ENCODE measurements around the gene ITGA11.
A peak's percentile ranks its signal among the peaks of the same experiment; 100 is the strongest.

ITGA11 gene

DNA sequence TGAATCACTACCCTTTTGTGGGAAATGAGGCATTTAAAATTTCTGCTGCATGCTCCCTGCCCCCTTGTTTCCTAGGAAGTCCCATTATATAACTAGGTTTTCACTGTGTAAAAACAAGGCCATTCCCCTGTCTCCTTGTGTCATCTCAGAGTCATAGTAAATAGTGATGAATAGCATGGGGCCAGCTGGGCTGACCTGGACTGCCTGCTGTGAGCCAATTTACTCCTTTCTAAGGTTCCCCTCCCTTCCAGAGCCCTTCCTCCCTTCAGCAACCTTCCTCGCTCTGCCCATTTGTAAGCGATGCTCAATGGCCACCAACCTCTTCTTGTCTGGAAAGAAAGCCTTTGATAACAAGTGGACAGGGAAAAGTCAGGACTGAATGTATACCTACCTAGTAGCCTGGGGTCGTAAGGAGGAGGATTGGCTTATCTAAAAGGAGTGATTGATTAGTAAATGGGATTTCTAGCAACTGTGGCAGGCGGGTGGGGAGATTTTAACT, 11.7 kb downstream of the ITGA11 start:
- peaks cover 3 to 25% of the 10 kb centered on the region in 2 donors for H3K4me1 ChIP-seq (ENCODE audit: control insufficient read depth in 2 of 2, insufficient read depth in 2 of 2, low read length in 2 of 2)
- no peak overlapping the region for H3K9ac ChIP-seq (ENCODE audit: low read depth in 1 of 2, low read length in 2 of 2)
- no peak overlapping the region for H3K4me3 ChIP-seq (ENCODE audit: low read length in 2 of 2)
- no peak overlapping the region for H3K27ac ChIP-seq (ENCODE audit: low read depth in 2 of 2, low read length in 2 of 2)
- H3K9me3 ChIP-seq (ENCODE audit: control insufficient read depth in 2 of 2, low read length in 2 of 2): no peaks in the 10 kb centered on the region
- no peaks in the 10 kb centered on the region for H3K36me3 ChIP-seq (ENCODE audit: control insufficient read depth in 2 of 2, insufficient read depth in 2 of 2, low read length in 2 of 2)
- H3K27me3 ChIP-seq (ENCODE audit: control insufficient read depth in 2 of 2, insufficient read depth in 2 of 2, low read length in 2 of 2): no peaks in the 10 kb centered on the region

DNA sequence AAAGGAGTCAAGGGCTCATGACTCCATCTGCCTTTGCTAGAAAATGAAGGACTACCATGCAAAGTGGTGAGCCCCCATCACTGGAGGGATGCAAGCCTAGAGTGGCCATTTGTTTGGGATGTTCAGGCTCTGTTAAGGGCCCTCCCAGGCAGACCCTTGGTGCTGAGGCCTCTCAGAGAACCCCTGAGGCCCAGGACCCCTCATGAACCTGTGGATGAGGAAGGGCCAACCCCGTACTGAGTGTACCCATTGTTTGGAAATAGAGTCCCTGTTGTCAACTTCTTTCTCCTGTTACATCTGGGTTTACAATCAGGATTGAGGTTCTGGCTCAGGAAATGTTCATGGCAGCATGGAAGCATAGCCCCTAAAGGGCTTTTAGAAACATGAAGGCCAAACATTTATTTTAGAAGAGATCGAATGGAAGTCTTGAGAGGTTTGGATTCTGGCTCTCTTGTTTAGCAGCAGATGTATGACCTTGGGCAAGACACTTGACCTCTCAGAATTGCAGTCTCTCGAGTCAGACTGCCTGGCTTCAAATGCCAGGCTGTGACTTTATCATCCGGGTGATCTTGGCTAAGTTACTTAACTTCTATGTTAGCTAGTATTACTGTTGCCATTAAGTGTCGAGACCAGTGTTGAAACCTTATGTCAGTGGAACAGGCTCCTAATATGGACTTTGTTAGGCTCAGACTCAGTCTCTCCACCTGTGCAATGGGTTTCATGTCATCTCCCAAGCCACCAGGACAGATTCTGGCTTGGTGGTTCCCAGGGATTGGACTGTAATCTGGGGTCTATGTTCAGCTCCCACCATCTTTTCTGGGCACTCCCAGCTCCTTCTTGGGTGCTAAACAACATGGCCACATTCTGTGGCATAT, 12.4 kb downstream of the ITGA11 start:
- Histone ChIP-seq H3K27ac (ENCODE audit: low read depth in 2 of 2, low read length in 2 of 2) (peak overlapping the region in 1 of 2 donors; percentile 49), H3K4me3 (ENCODE audit: low read length in 2 of 2) (no peak overlapping the region), H3K9ac (ENCODE audit: low read depth in 1 of 2, low read length in 2 of 2) (no peak overlapping the region)

DNA sequence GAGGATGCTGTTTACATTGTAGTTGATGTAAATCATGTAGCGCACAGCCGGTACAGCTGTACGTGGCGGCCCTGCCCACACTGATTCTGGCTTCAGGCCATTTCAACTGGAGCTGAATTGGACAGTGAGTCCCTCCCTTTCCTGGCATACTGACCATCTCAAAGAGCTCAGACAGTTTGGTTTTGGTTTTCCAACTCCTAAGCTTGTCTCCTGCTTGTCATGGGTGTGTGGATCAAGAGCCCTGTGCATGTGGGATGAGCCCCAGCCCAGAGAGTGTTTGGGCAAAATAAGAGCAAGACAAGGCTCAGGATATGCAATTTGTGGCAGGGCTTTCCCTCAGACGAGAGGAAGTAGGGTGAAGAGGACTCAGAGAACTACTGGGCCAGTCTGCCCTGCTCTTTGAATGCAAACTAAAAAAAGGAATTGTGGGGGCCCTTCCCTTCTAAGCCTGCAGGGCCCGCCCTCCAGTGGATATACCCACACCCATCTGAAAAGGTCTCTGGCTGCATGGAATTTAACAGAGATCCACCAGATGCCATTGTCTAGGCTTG, 13.3 kb downstream of the ITGA11 start:
- no peaks in the 10 kb centered on the region for H3K9me3 ChIP-seq (ENCODE audit: control insufficient read depth in 2 of 2, low read length in 2 of 2)
- H3K9ac ChIP-seq (ENCODE audit: low read depth in 1 of 2, low read length in 2 of 2): no peak overlapping the region
- H3K4me1 ChIP-seq (ENCODE audit: control insufficient read depth in 2 of 2, insufficient read depth in 2 of 2, low read length in 2 of 2): peaks cover 3 to 25% of the 10 kb centered on the region in 2 donors
- H3K27me3 ChIP-seq (ENCODE audit: control insufficient read depth in 2 of 2, insufficient read depth in 2 of 2, low read length in 2 of 2): no peaks in the 10 kb centered on the region
- no peaks in the 10 kb centered on the region for H3K36me3 ChIP-seq (ENCODE audit: control insufficient read depth in 2 of 2, insufficient read depth in 2 of 2, low read length in 2 of 2)
- no peak overlapping the region for H3K4me3 ChIP-seq (ENCODE audit: low read length in 2 of 2)
- peak overlapping the region in 1 of 2 donors; percentile 49 for H3K27ac ChIP-seq (ENCODE audit: low read depth in 2 of 2, low read length in 2 of 2)

More for the DNA sequence above, 12.4 kb downstream of the ITGA11 start:
- H3K9me3 ChIP-seq (ENCODE audit: control insufficient read depth in 2 of 2, low read length in 2 of 2): no peaks in the 10 kb centered on the region
- no peaks in the 10 kb centered on the region for H3K27me3 ChIP-seq (ENCODE audit: control insufficient read depth in 2 of 2, insufficient read depth in 2 of 2, low read length in 2 of 2)
- H3K4me1 ChIP-seq (ENCODE audit: control insufficient read depth in 2 of 2, insufficient read depth in 2 of 2, low read length in 2 of 2): peaks cover 3 to 25% of the 10 kb centered on the region in 2 donors
- H3K36me3 ChIP-seq (ENCODE audit: control insufficient read depth in 2 of 2, insufficient read depth in 2 of 2, low read length in 2 of 2): no peaks in the 10 kb centered on the region

DNA sequence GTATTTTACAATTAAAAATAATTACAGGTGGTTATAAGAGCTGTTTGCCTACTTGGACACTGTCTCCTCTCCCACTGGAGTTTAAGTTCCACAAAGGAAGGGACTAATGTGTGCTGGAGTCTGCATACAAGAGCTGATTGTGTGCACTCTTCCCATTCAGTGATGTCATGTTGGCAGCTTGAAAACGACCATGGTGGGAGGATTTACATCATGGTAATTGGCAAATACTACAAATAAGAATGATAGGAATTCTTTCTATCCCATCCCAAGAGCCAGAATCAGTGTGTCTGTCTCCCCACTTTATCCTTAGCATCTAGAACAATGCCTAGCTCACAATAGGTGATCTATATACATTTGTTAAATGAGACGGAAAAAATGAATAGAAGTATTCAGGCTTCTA, 14.1 kb downstream of the ITGA11 start:
- Histone ChIP-seq H3K27ac (ENCODE audit: low read depth in 2 of 2, low read length in 2 of 2) (no peak overlapping the region), H3K4me3 (ENCODE audit: low read length in 2 of 2) (no peak overlapping the region), H3K9me3 (ENCODE audit: control insufficient read depth in 2 of 2, low read length in 2 of 2) (no peaks in the 10 kb centered on the region)

DNA sequence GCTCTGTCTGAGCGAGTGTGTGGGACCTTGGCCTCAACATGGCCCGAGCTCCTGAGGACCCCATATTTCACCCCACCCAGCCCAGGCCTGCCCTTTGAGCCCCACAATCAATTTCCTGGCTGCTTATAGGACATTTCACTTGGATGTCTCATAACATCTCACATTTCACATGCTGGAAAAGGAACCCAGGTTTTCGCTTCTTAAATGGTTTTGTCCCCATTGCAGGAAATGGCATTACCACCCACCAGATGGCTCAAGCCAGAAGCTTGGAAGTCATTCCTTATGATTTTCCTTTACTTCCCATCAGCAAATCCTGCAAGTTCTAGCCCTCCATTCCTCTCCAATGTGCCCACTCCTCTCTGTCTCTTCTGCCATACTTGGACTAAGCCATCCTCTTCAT, 14.9 kb downstream of the ITGA11 start:
- H3K4me1 ChIP-seq (ENCODE audit: control insufficient read depth in 2 of 2, insufficient read depth in 2 of 2, low read length in 2 of 2): peaks cover 3 to 25% of the 10 kb centered on the region in 2 donors
- no peaks in the 10 kb centered on the region for H3K36me3 ChIP-seq (ENCODE audit: control insufficient read depth in 2 of 2, insufficient read depth in 2 of 2, low read length in 2 of 2)
- H3K27me3 ChIP-seq (ENCODE audit: control insufficient read depth in 2 of 2, insufficient read depth in 2 of 2, low read length in 2 of 2): no peaks in the 10 kb centered on the region
- H3K4me3 ChIP-seq (ENCODE audit: low read length in 2 of 2): no peak overlapping the region
- H3K9ac ChIP-seq (ENCODE audit: low read depth in 1 of 2, low read length in 2 of 2): no peak overlapping the region
- H3K9me3 ChIP-seq (ENCODE audit: control insufficient read depth in 2 of 2, low read length in 2 of 2): no peaks in the 10 kb centered on the region
- H3K27ac ChIP-seq (ENCODE audit: low read depth in 2 of 2, low read length in 2 of 2): no peak overlapping the region

More for the DNA sequence above, 14.1 kb downstream of the ITGA11 start:
- Histone ChIP-seq H3K36me3 (ENCODE audit: control insufficient read depth in 2 of 2, insufficient read depth in 2 of 2, low read length in 2 of 2) (no peaks in the 10 kb centered on the region), H3K9ac (ENCODE audit: low read depth in 1 of 2, low read length in 2 of 2) (no peak overlapping the region), H3K4me1 (ENCODE audit: control insufficient read depth in 2 of 2, insufficient read depth in 2 of 2, low read length in 2 of 2) (peaks cover 3 to 25% of the 10 kb centered on the region in 2 donors), H3K27me3 (ENCODE audit: control insufficient read depth in 2 of 2, insufficient read depth in 2 of 2, low read length in 2 of 2) (no peaks in the 10 kb centered on the region)

DNA sequence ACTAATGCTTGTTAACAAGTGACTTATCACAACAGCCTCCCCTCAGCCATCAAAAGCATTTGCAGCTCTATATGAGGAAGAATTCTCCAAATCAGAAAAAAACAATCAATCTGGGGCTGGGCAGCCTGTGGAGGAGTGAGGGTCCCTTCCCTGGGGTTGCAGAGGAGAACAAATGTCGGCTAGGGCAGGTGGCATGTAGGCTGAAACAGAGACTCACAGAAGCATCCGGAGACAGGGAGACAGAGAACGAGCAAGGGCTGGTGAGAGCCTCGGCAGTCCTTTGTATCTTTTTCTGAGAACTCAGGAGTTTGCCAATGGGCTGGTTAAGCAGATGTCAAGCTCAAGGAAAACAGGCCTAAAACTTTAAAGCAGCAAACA, 15.8 kb downstream of the ITGA11 start:
- Histone ChIP-seq H3K36me3 (ENCODE audit: control insufficient read depth in 2 of 2, insufficient read depth in 2 of 2, low read length in 2 of 2) (no peaks in the 10 kb centered on the region), H3K9ac (ENCODE audit: low read depth in 1 of 2, low read length in 2 of 2) (no peak overlapping the region), H3K4me1 (ENCODE audit: control insufficient read depth in 2 of 2, insufficient read depth in 2 of 2, low read length in 2 of 2) (peaks cover under 1 to 20% of the 10 kb centered on the region in 2 donors), H3K9me3 (ENCODE audit: control insufficient read depth in 2 of 2, low read length in 2 of 2) (no peaks in the 10 kb centered on the region), H3K27me3 (ENCODE audit: control insufficient read depth in 2 of 2, insufficient read depth in 2 of 2, low read length in 2 of 2) (no peaks in the 10 kb centered on the region), H3K27ac (ENCODE audit: low read depth in 2 of 2, low read length in 2 of 2) (no peak overlapping the region), H3K4me3 (ENCODE audit: low read length in 2 of 2) (no peak overlapping the region)

DNA sequence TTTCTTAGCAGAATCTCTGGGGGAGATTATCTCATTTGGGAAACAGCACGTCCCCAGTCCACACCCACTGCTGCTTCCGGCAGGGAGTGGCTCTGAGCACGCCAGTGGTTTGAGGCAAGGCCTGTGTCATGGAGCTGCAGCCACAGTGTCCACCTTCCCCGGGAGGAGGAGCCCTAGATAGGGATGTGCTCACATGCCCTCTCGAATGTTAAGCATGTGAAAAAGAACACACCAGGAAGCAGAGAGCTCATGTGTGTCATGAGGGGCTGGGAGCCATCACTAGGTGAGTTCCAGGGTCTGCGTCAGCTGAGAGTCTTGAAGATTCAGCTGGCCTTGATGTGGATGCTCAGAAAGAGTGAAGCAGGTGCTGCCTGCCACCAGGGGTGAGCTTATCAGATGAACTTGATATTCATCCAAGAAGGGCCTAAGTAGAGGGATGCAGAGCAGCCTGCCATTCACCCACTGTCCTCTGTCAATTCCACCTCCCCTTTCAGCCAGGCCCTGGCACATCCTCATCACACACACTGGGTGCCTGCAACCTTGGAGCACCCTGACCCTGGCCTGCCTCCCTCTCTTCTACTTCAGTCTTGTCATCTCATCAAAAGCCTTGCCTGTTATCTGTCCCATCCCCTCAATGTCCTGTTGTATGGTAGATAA, 16.3 kb downstream of the ITGA11 start:
- H3K9ac ChIP-seq (ENCODE audit: low read depth in 1 of 2, low read length in 2 of 2): no peak overlapping the region
- H3K27me3 ChIP-seq (ENCODE audit: control insufficient read depth in 2 of 2, insufficient read depth in 2 of 2, low read length in 2 of 2): no peaks in the 10 kb centered on the region
- no peaks in the 10 kb centered on the region for H3K36me3 ChIP-seq (ENCODE audit: control insufficient read depth in 2 of 2, insufficient read depth in 2 of 2, low read length in 2 of 2)
- H3K4me1 ChIP-seq (ENCODE audit: control insufficient read depth in 2 of 2, insufficient read depth in 2 of 2, low read length in 2 of 2): peaks cover 0 to 19% of the 10 kb centered on the region in 2 donors
- H3K9me3 ChIP-seq (ENCODE audit: control insufficient read depth in 2 of 2, low read length in 2 of 2): no peaks in the 10 kb centered on the region
- H3K27ac ChIP-seq (ENCODE audit: low read depth in 2 of 2, low read length in 2 of 2): no peak overlapping the region
- H3K4me3 ChIP-seq (ENCODE audit: low read length in 2 of 2): no peak overlapping the region

DNA sequence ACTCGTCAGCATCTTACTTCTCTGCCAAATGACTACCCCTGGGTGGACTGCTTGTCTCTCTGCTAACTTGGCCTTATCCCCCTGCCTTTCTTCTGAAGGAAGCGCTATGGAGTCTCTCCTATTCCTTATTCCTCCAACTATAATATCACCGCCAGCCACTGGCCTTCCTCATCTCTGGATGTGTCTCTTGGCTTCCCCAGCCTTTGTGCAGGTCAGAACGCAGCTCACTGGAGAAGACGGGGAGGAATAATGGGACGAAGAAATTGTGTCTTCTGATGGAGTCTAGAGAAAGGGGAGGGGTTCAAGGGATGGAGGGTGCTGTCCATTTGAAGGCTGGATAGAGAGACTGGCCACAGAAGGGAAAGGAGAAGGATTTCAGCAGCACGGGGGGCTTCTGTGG, 16.9 kb downstream of the ITGA11 start:
- Histone ChIP-seq H3K9ac (ENCODE audit: low read depth in 1 of 2, low read length in 2 of 2) (no peak overlapping the region), H3K4me1 (ENCODE audit: control insufficient read depth in 2 of 2, insufficient read depth in 2 of 2, low read length in 2 of 2) (peaks cover 0 to 19% of the 10 kb centered on the region in 2 donors), H3K4me3 (ENCODE audit: low read length in 2 of 2) (no peak overlapping the region), H3K36me3 (ENCODE audit: control insufficient read depth in 2 of 2, insufficient read depth in 2 of 2, low read length in 2 of 2) (no peaks in the 10 kb centered on the region), H3K27me3 (ENCODE audit: control insufficient read depth in 2 of 2, insufficient read depth in 2 of 2, low read length in 2 of 2) (no peaks in the 10 kb centered on the region), H3K9me3 (ENCODE audit: control insufficient read depth in 2 of 2, low read length in 2 of 2) (no peaks in the 10 kb centered on the region), H3K27ac (ENCODE audit: low read depth in 2 of 2, low read length in 2 of 2) (no peak overlapping the region)

DNA sequence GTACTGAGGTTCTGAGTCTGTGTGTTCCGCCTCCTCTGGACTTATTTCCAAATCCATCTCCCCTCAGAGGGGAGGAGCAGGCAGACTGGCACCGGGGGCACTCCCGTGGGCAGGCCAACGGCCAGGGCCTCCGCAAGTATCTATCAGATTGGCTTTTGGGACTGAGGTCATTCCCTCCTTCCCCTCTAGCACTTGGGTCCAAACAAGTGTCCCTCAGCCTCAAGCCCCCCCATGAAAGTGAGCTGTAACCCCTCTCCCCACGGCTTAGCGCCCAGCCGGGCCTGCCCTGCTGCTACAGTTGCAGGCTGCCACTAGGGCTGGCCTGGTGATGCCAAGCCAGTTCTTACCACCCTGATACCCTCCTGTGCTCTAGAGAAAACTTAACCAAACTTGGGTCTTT, 17.4 kb downstream of the ITGA11 start:
- H3K27me3 ChIP-seq (ENCODE audit: control insufficient read depth in 2 of 2, insufficient read depth in 2 of 2, low read length in 2 of 2): no peaks in the 10 kb centered on the region
- no peaks in the 10 kb centered on the region for H3K9me3 ChIP-seq (ENCODE audit: control insufficient read depth in 2 of 2, low read length in 2 of 2)
- H3K4me1 ChIP-seq (ENCODE audit: control insufficient read depth in 2 of 2, insufficient read depth in 2 of 2, low read length in 2 of 2): peaks cover 0 to 15% of the 10 kb centered on the region in 2 donors
- no peaks in the 10 kb centered on the region for H3K36me3 ChIP-seq (ENCODE audit: control insufficient read depth in 2 of 2, insufficient read depth in 2 of 2, low read length in 2 of 2)
- H3K9ac ChIP-seq (ENCODE audit: low read depth in 1 of 2, low read length in 2 of 2): no peak overlapping the region
- H3K4me3 ChIP-seq (ENCODE audit: low read length in 2 of 2): no peak overlapping the region
- H3K27ac ChIP-seq (ENCODE audit: low read depth in 2 of 2, low read length in 2 of 2): no peak overlapping the region

DNA sequence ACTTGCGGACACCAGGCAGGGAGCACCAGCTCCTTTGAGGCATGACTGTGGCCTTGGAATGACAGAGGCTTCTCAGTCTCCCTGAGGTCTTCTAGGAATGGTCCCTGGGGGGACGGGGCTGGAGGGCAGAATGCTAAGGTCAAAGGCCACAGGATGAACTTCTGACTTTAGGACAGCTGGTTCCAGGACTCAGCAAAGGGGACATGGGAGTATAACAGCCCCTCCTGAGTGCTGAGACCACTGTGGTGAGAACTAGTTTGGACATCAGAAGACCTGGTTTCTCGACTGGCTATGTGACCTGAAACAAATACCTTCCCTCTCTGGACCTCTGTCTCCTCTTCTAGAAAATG, 17.8 kb downstream of the ITGA11 start:
- H3K27ac ChIP-seq (ENCODE audit: low read depth in 2 of 2, low read length in 2 of 2): peak overlapping the region in 1 of 2 donors; percentile 18
- no peaks in the 10 kb centered on the region for H3K9me3 ChIP-seq (ENCODE audit: control insufficient read depth in 2 of 2, low read length in 2 of 2)
- no peak overlapping the region for H3K4me3 ChIP-seq (ENCODE audit: low read length in 2 of 2)
- H3K9ac ChIP-seq (ENCODE audit: low read depth in 1 of 2, low read length in 2 of 2): no peak overlapping the region
- H3K36me3 ChIP-seq (ENCODE audit: control insufficient read depth in 2 of 2, insufficient read depth in 2 of 2, low read length in 2 of 2): no peaks in the 10 kb centered on the region
- H3K27me3 ChIP-seq (ENCODE audit: control insufficient read depth in 2 of 2, insufficient read depth in 2 of 2, low read length in 2 of 2): no peaks in the 10 kb centered on the region
- peaks cover 0 to 11% of the 10 kb centered on the region in 2 donors for H3K4me1 ChIP-seq (ENCODE audit: control insufficient read depth in 2 of 2, insufficient read depth in 2 of 2, low read length in 2 of 2)

Data from mucosa of rectum (tissue), 2 donors.